Testis (tissue), 3 donors: ENCODE results near the gene KIAA0753. TPM values are rescaled to one million over a fixed set of nuclear protein-coding genes. Genes with fewer than 3 reads are reported as not detected.

ENCODE experiments used
- DNase-seq: peaks from one replicate; pipeline ENCODE4 v3.0.0-alpha.2; 2019
- H3K27ac ChIP-seq, 2 donors: fragments of 200-600 bp; sonication (generic); one replicate each; pipeline ENCODE4 v1.5.1; 2019
- H3K27me3 ChIP-seq: fragments of 200-600 bp; sonication (generic); one replicate; pipeline ENCODE4 v1.5.1; 2019
- H3K36me3 ChIP-seq: fragments of 200-600 bp; sonication (generic); one replicate; pipeline ENCODE4 v1.5.1; 2017; ENCODE audit warnings: low read depth; ENCODE audit errors: missing control alignments
- H3K4me1 ChIP-seq: fragments of 200-600 bp; sonication (generic); one replicate; pipeline ENCODE4 v1.5.1; 2019
- H3K4me3 ChIP-seq, 2 donors: fragments of 200-600 bp; sonication (generic); one replicate each; pipeline ENCODE4 v1.5.1; 2017 to 2019
- H3K9me3 ChIP-seq: fragments of 200-600 bp; sonication (generic); one replicate; pipeline ENCODE4 v1.5.1; 2017
- CTCF ChIP-seq, 3 experiments: fragments of 450-650 bp in 2 of 3; fragments of 200-600 bp in 1 of 3; sonication (generic) in 1 of 3; IDR thresholded peaks; one replicate each; pipeline ENCODE4 v1.5.1; 2016 to 2019; ENCODE audit warnings: antibody characterized with exemption in 3 of 3, mild to moderate bottlenecking in 2 of 3, moderate library complexity in 1 of 3
- POLR2A ChIP-seq: fragments of 450-650 bp; IDR thresholded peaks from one replicate; pipeline ENCODE4 v1.6.1; 2017; ENCODE audit warnings: antibody characterized with exemption, mild to moderate bottlenecking, moderate library complexity
- WGBS, 2 donors: methylation state at CpG; one replicate each; pipeline ENCODE4 v1.1.5; 2018; 5-methylcytosine and 5-hydroxymethylcytosine counted together
- intact Hi-C: fragments of 100-400 bp; cut with DNase I; formaldehyde crosslinking; loops from one replicate; pipeline ENCODE4 v1.15.1; 2023; ENCODE audit warnings: low total_unique reads
- polyA plus RNA-seq: library from polyadenylated mRNA; stranded (reverse); fragments of 350-450 nt; fragmentation: Illumina TruSeq; extraction: RNeasy Lipid Tissue Mini Kit (QIAGEN cat#74804); gene quantifications from one replicate; pipeline ENCODE4 v1.2.3, GENCODE V29; 2014; ENCODE audit warnings: low read depth, low replicate concordance; ENCODE audit not compliant: insufficient read depth
- total RNA-seq, 2 donors: library from RNA; depleted of rRNA; stranded (reverse); fragments of >200 nt; gene quantifications; one replicate each; pipeline ENCODE4 v1.2.3, GENCODE V29; 2016

The KIAA0753 gene
- total and polyA plus RNA-seq, 3 donors from 2014 or later, result 43.9 to 59.8 (median 44.7) TPM

GRCh38 chr17:6669479-6670212, 29.1 kb upstream of the KIAA0753 start:
- Histone ChIP-seq H3K27ac (no peak overlapping the region), H3K9me3 (no peaks in the 10 kb centered on the region), H3K4me1 (no peaks in the 10 kb centered on the region), H3K4me3 (no peak overlapping the region), H3K36me3 (no peaks in the 10 kb centered on the region), H3K27me3 (no peaks in the 10 kb centered on the region)
- WGBS, 2 donors, result 86 to 89% methylated on average over 9 to 10 of the region's 10 CpGs
- DNase-seq, result no peak
- TF ChIP-seq CTCF (IDR thresholded peaks at IDR 0.05) (no peak), POLR2A (no peak)
- intact Hi-C loops, result loop anchor here (10.0 kb wide), 1 partner anchor 335 kb away; no protein-coding TSS in a partner anchor

DNA sequence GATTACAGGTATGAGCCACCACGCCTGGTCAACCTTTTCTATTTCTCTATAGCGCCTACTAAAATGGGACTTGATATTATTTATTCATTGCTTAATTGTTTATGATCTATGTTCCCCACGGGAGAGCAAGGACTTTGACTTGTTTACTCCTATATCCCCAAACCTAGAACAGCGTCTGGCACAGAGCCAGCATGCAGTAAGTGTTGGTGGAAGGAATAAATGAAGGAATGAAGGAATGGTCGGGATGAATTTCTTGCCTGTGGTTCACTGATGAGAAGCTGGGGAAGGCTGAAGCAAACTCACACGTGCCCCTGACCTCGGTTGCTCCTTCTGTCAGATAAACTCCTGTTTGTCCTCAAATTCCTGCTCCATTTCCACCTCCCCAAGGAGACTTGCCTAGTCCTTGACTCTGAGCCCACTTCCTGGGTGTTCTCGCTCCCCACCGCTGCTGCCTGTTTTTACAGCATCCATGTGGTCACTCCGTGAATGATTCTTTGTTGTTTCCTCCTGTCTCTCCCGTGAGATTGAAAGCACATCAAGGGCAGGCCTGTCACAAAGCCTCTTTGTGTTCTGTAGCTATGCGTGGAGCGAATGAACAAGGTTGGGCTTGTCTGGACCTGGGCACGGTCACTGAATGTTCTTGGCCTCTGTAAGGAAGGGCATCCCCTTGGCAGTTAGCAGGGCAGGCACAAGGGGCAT, 28.4 kb upstream of the KIAA0753 start:
- intact Hi-C loops, result loop anchor here (10.0 kb wide), 1 partner anchor 336 kb away; no protein-coding TSS in a partner anchor
- 55 to 69% methylated on average over 13 to 14 of the region's 14 CpGs for WGBS, 2 donors

DNA sequence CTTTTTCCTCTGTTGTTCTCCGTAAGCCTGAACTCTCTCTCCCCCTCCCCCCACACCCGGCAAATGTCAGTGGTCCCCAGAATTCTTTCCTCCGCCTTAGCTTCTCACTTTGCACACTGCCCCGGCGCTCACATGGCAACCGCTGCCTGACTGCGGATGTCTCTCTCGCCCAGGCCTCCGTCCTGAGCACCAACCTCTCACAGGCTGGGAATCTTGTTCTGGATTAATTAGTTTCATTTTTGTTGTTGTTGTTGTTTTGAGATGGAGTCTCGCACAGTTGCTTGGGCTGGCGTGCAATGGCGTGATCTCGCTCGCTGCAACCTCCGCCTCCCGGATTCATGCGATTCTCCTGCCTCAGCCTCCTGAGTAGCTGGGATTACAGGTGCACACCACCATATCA, 27.7 kb upstream of the KIAA0753 start:
- H3K36me3 ChIP-seq, result no peaks in the 10 kb centered on the region
- no peaks in the 10 kb centered on the region for H3K4me1 ChIP-seq
- H3K4me3 ChIP-seq, result no peak overlapping the region
- intact Hi-C loops, result loop anchor here (10.0 kb wide), 1 partner anchor 337 kb away; no protein-coding TSS in a partner anchor
- no peak overlapping the region for H3K27ac ChIP-seq
- no peaks in the 10 kb centered on the region for H3K9me3 ChIP-seq
- DNase-seq, result no peak
- H3K27me3 ChIP-seq, result no peaks in the 10 kb centered on the region
- 87 to 93% methylated on average over 17 of the region's 17 CpGs for WGBS, 2 donors
- no peak for TF ChIP-seq CTCF (IDR thresholded peaks at IDR 0.05)
- no peak for TF ChIP-seq POLR2A

More for the DNA sequence above, 28.4 kb upstream of the KIAA0753 start:
- Histone ChIP-seq H3K4me1 (no peaks in the 10 kb centered on the region), H3K27ac (no peak overlapping the region), H3K9me3 (no peaks in the 10 kb centered on the region), H3K4me3 (no peak overlapping the region), H3K36me3 (no peaks in the 10 kb centered on the region), H3K27me3 (no peaks in the 10 kb centered on the region)
- DNase-seq, result no peak
- TF ChIP-seq POLR2A (no peak), CTCF (IDR thresholded peaks at IDR 0.05) (no peak)

DNA sequence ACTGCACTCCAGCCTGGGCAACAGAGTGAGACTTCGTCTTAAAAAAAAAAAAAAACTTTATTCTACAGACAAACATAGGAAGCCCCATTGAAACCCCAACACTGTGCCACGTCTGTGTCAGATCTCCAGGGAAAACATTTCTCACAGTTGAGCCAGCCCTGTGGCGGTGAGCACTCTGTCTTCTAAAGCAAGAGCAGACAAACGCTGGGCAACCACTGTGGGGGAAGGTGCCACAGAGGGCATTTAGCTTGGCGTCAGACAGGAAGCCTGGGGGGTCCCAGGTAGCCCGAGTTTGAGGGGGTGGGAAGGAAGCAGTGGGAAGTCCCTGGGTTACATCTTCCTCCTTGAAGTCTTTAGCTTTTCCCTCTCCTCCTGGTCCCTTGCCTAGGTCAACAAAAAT, 27.0 kb upstream of the KIAA0753 start:
- 74 to 76% methylated on average over 6 of the region's 6 CpGs for WGBS, 2 donors
- Histone ChIP-seq H3K27ac (no peak overlapping the region), H3K27me3 (no peaks in the 10 kb centered on the region), H3K4me1 (no peaks in the 10 kb centered on the region), H3K9me3 (no peaks in the 10 kb centered on the region), H3K4me3 (no peak overlapping the region), H3K36me3 (no peaks in the 10 kb centered on the region)
- DNase-seq, result no peak
- TF ChIP-seq CTCF (IDR thresholded peaks at IDR 0.05), result no peak
- TF ChIP-seq POLR2A, result no peak
- intact Hi-C loops, result loop anchor here (10.0 kb wide), 1 partner anchor 337 kb away; no protein-coding TSS in a partner anchor
